WERI-Rb-1 (cell line): ENCODE results near the gene ERLIN1.

Experiments used
- DNase-seq: peaks from one replicate; pipeline ENCODE4 v3.0.0-alpha.2; 2020
- H3K27ac ChIP-seq: fragments of 250-450 bp; sonication (Bioruptor Pico); 2 replicates; pipeline ENCODE4 v1.5.1; 2020; ENCODE audit warnings: mild to moderate bottlenecking, moderate library complexity
- H3K27me3 ChIP-seq: fragments of 250-450 bp; sonication (Bioruptor Pico); 2 replicates; pipeline ENCODE4 v1.5.1; 2021; ENCODE audit warnings: mild to moderate bottlenecking, low read depth, moderate library complexity; ENCODE audit not compliant: insufficient read depth, severe bottlenecking
- H3K36me3 ChIP-seq: fragments of 250-450 bp; sonication (Bioruptor Pico); 2 replicates; pipeline ENCODE4 v1.5.1; 2020; ENCODE audit warnings: mild to moderate bottlenecking, moderate library complexity
- H3K4me3 ChIP-seq: 2 replicates; pipeline ENCODE4 v1.5.1; 2011; ENCODE audit warnings: low read depth, mild to moderate bottlenecking, control low read depth, low read length
- H3K9me3 ChIP-seq: fragments of 250-450 bp; sonication (Bioruptor Pico); 2 replicates; pipeline ENCODE4 v1.5.1; 2021; ENCODE audit warnings: mild to moderate bottlenecking, moderate library complexity; ENCODE audit not compliant: severe bottlenecking
- CTCF ChIP-seq: IDR thresholded peaks from 2 replicates; pipeline ENCODE4 v1.5.1; 2011; ENCODE audit warnings: low read depth, mild to moderate bottlenecking, control low read depth, inconsistent platforms, low read length

The ERLIN1 gene

GRCh38 chr10:100185364-100186252 is at the start of gene ERLIN1:
TSS of gene ERLIN1 (minus strand) at chr10:100186029. CDS start at chr10:100185626, 403 bp downstream.
- H3K27me3 ChIP-seq: no peaks in the 10 kb centered on the region
- peak within 1 kb of the TSS; percentile 90 for H3K4me3 ChIP-seq
- peak within 1 kb of the TSS; percentile 96 for H3K27ac ChIP-seq
- TF ChIP-seq CTCF: 0 out of 2 replicates have a peak, but pooled peaks have one; percentile 5
- no peaks in the 10 kb centered on the region for H3K9me3 ChIP-seq
- peaks cover 48% of the 10 kb centered on the region for H3K36me3 ChIP-seq
- peak; percentile 94 for DNase-seq

GRCh38 chr10:100232101-100232500 is 46.3 kb upstream of the ERLIN1 start:
- DNase-seq: no peak
- Histone ChIP-seq H3K36me3 (peaks cover 37% of the 10 kb centered on the region), H3K27ac (no peak overlapping the region), H3K9me3 (no peaks in the 10 kb centered on the region), H3K4me3 (no peak overlapping the region), H3K27me3 (no peaks in the 10 kb centered on the region)
- no peak for TF ChIP-seq CTCF

- Histone ChIP-seq H3K27me3 (no peaks in the 10 kb centered on the region), H3K36me3 (peaks cover 23% of the 10 kb centered on the region), H3K9me3 (no peaks in the 10 kb centered on the region), H3K27ac (peak overlapping the region; percentile 78), H3K4me3 (peak overlapping the region; percentile 93)
- DNase-seq: no peak
- no peak for TF ChIP-seq CTCF
These were observed 44.1 kb upstream of the ERLIN1 start for GRCh38 chr10:100229819-100230422.

GRCh38 chr10:100223879-100224278 is 38.0 kb upstream of the ERLIN1 start:
- Histone ChIP-seq H3K36me3 (peaks cover 60% of the 10 kb centered on the region), H3K9me3 (no peaks in the 10 kb centered on the region), H3K27me3 (no peaks in the 10 kb centered on the region), H3K4me3 (no peak overlapping the region), H3K27ac (no peak overlapping the region)
- no peak for DNase-seq
- no peak for TF ChIP-seq CTCF

GRCh38 chr10:100222529-100222928 is 36.7 kb upstream of the ERLIN1 start:
- H3K4me3 ChIP-seq: no peak overlapping the region
- H3K27ac ChIP-seq: no peak overlapping the region
- peaks cover 73% of the 10 kb centered on the region for H3K36me3 ChIP-seq
- no peaks in the 10 kb centered on the region for H3K27me3 ChIP-seq
- no peak for TF ChIP-seq CTCF
- no peak for DNase-seq
- no peaks in the 10 kb centered on the region for H3K9me3 ChIP-seq
